ENCODE measurements around the gene OLFML2B.

OLFML2B gene

DNA sequence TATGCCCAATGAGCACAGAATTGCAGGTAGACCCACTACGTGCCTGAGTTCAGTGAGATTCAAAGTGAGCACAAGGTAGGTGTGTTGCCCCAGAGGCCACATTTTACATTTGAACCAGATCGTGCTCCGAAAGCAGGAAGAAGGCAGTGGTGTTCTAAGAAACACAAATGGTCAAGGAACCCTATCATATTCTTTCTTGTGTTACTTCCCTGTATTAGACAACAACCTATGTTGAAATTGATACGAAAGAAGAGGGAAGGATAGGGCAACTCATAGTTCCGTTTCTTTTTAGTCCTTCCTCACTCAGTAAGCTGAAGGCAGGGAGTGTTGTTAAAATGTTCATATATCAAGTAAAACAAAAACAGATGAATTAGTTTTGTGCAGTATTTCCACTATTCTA lies 33.9 kb downstream of the OLFML2B start:
- TF ChIP-seq, protein P1, sequence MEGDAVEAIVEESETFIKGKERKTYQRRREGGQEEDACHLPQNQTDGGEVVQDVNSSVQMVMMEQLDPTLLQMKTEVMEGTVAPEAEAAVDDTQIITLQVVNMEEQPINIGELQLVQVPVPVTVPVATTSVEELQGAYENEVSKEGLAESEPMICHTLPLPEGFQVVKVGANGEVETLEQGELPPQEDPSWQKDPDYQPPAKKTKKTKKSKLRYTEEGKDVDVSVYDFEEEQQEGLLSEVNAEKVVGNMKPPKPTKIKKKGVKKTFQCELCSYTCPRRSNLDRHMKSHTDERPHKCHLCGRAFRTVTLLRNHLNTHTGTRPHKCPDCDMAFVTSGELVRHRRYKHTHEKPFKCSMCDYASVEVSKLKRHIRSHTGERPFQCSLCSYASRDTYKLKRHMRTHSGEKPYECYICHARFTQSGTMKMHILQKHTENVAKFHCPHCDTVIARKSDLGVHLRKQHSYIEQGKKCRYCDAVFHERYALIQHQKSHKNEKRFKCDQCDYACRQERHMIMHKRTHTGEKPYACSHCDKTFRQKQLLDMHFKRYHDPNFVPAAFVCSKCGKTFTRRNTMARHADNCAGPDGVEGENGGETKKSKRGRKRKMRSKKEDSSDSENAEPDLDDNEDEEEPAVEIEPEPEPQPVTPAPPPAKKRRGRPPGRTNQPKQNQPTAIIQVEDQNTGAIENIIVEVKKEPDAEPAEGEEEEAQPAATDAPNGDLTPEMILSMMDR (IDR thresholded peaks at IDR 0.05; ENCODE audit: low read depth, low read length), result no peak
- Histone ChIP-seq H3K27me3 (no peaks in the 10 kb centered on the region), H3K4me3 (ENCODE audit: low read depth, low read length) (no peak overlapping the region), H3K4me1 (no peaks in the 10 kb centered on the region), H3K36me3 (no peaks in the 10 kb centered on the region), H3K9me3 (no peaks in the 10 kb centered on the region; the same call in 1 of the 2 replicates)
- DNase-seq, result no peak

DNA sequence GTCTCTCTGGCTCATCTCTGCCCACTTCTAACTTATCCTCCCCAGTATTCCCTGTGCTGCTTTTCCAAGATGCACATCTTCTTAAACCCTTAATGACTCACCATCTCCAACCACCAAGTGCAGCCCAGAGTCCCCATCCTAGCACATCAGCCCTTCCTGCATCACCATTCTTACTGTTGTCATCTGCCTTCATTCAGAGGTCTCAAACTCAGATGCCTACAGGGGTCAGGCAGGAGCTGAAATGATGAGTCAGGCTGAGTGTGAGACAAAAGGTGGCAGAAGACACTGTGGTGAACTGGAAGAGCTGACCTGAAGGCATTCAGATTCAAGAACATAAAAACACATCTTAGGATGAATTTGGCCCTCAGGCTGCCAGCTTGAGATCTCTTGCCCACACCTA lies 34.6 kb downstream of the OLFML2B start:
- H3K4me1 ChIP-seq, result no peaks in the 10 kb centered on the region
- no peaks in the 10 kb centered on the region for H3K27me3 ChIP-seq
- TF ChIP-seq, protein P1 (IDR thresholded peaks at IDR 0.05; ENCODE audit: low read depth, low read length), result no peak
- no peaks in the 10 kb centered on the region for H3K36me3 ChIP-seq
- H3K4me3 ChIP-seq (ENCODE audit: low read depth, low read length), result no peak overlapping the region
- H3K9me3 ChIP-seq, result no peaks in the 10 kb centered on the region; the same call in 1 of the 2 replicates
- DNase-seq, result no peak

DNA sequence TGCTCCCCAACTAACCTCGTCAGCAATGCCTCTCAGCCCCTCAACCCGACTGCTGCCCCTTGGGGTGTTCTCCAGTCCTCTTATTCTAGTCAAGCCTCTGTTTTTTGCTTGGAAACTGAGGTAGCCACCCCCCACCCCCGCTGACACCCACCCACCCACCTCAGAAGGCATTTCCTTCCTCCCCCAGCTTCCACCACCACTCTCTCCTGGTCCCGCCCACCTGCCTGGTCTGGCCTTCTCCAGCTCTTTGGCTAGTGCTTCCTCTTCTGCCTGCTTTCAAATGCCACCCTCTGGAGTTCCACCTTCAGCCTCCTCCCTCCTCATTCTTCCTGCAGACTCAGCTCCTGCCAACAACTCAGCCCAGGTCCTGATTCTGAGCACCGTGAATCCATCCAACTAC lies 35.3 kb downstream of the OLFML2B start:
- Histone ChIP-seq H3K27me3 (no peaks in the 10 kb centered on the region), H3K36me3 (no peaks in the 10 kb centered on the region), H3K4me1 (no peaks in the 10 kb centered on the region), H3K9me3 (no peaks in the 10 kb centered on the region; the same call in 1 of the 2 replicates), H3K4me3 (ENCODE audit: low read depth, low read length) (no peak overlapping the region)
- TF ChIP-seq, protein P1 (IDR thresholded peaks at IDR 0.05; ENCODE audit: low read depth, low read length), result no peak
- no peak for DNase-seq

DNA sequence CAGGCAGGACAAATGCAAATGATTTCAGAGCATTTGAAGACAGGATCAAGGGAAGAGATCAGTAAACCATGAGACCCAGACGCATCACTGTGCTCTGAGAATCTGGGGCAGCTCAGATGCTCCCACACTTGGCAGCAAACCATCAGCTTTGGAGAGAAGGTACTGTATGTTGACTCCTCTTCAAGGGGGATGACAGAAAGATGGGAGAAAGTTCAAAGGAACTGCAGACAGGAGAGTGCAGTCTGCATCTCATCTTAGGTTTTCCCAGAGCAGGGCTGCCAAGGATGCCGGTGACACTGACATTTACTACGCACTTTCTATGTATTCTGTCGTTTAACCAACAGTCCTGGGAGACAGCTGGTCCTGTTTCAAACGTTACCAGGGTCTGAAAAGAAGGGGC lies 35.8 kb downstream of the OLFML2B start:
- DNase-seq, result no peak
- no peaks in the 10 kb centered on the region for H3K4me1 ChIP-seq
- TF ChIP-seq, protein P1 (IDR thresholded peaks at IDR 0.05; ENCODE audit: low read depth, low read length), result no peak
- no peak overlapping the region for H3K4me3 ChIP-seq (ENCODE audit: low read depth, low read length)
- H3K27me3 ChIP-seq, result no peaks in the 10 kb centered on the region
- H3K36me3 ChIP-seq, result no peaks in the 10 kb centered on the region
- no peaks in the 10 kb centered on the region; the same call in 1 of the 2 replicates for H3K9me3 ChIP-seq

DNA sequence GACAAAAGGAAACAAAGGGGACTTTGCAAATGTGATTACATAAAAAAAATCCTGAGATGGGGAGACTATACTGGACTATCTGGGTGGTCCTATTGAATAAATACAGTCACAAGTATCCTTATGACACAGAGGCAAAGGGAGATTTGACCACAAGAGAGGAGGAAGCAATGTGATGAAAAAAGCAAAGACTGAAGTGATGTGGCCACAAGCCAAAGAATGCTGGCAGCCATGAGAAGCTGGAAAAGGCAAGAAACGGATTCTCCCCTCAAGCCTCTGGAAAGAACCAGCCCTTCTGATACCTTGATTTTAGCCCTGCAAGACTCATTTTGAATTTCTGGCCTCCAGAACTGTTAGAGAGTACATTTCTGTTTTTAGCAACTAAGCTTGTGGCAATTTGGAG lies 36.4 kb downstream of the OLFML2B start:
- Histone ChIP-seq H3K27me3 (no peaks in the 10 kb centered on the region), H3K4me1 (no peaks in the 10 kb centered on the region), H3K36me3 (no peaks in the 10 kb centered on the region), H3K9me3 (no peaks in the 10 kb centered on the region; the same call in 1 of the 2 replicates), H3K4me3 (ENCODE audit: low read depth, low read length) (no peak overlapping the region)
- TF ChIP-seq, protein P1 (IDR thresholded peaks at IDR 0.05; ENCODE audit: low read depth, low read length), result no peak
- DNase-seq, result no peak

DNA sequence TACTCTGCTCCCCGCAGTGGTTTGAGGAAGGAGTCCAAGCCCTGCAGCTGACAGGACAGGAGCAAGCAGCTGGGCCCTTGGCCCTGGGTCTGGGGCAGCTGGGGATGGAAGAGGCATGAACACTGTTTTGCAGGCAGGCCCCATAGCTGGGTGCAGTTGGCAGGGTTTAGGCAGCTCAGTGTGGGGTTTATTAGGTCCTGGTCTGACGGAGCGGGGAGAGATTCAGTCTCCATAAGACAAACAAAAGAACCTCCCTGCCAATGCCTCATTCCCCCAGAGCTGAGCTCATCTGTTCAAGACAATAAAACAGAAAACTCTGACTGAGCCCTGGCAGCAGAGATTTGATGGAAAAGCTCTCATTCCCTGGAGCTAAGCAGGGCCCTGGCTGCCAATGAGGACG lies 37.3 kb downstream of the OLFML2B start:
- DNase-seq, result no peak
- TF ChIP-seq, protein P1 (IDR thresholded peaks at IDR 0.05; ENCODE audit: low read depth, low read length), result no peak

More for the DNA sequence above, 37.3 kb downstream of the OLFML2B start:
- Histone ChIP-seq H3K27me3 (no peaks in the 10 kb centered on the region), H3K9me3 (no peaks in the 10 kb centered on the region; the same call in 1 of the 2 replicates), H3K36me3 (no peaks in the 10 kb centered on the region), H3K4me1 (no peaks in the 10 kb centered on the region), H3K4me3 (ENCODE audit: low read depth, low read length) (no peak overlapping the region)
